ENCODE measurements around the gene CNTNAP4. TPM values are rescaled to one million over a fixed set of nuclear protein-coding genes. Genes with fewer than 3 reads are reported as not detected.

Gene CNTNAP4
- total RNA-seq, 1 experiment from 2014 or later: not detected

DNA sequence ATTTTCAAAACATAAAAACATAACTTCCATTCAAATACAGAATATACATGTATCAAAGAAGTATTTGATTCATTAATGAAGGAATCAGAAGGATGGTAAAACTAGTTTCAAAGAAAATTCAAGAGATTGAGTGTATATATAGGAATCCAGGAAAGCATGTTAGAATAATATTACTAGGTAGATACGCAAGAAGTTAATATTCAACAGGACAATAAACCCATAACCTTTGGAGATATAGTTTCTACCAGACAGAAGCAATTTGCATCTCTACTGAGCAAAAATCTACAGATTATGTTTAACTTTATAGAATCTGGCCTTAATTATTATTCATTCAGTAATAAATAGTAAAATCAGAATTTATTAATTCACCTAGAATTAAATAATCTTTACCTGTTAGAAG lies 166.8 kb downstream of the CNTNAP4 start (continued):
- TF ChIP-seq ELF1 (IDR thresholded peaks at IDR 0.05; ENCODE audit: borderline replicate concordance, low read depth): no peak
- no peak for TF ChIP-seq EZH2 (IDR thresholded peaks at IDR 0.05)
- no peak for TF ChIP-seq CBX3 (IDR thresholded peaks at IDR 0.05; ENCODE audit: low read depth)
- TF ChIP-seq EGR1 (IDR thresholded peaks at IDR 0.05; ENCODE audit: low read depth): no peak

DNA sequence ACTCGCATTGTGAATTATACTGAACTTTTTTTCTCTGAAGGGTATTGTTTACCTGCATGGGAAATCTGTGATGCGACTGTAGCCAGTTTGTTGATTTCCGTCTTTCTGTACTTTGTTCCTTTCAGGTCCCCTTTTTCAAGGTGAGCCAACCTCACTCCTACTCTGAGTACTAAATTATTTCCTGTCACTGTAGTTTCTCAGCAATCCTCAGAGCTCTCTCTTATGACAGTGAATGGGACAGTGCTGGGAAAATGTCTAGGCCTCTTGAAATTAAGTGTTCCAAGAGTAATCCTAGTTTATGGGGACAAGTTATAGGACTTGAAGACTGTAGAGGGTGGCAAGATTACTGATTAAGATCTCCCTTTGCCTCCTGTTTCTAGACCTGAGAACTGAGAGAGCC lies 167.6 kb downstream of the CNTNAP4 start:
- ChIA-PET CTCF (no interaction called here), RAD21 (ENCODE audit: low non-redundant PET in 1 of 2, low total read pairs in 2 of 2, uncharacterized antibody in 2 of 2, unreplicated experiment in 2 of 2) (no interaction called here), POLR2A (no interaction called here)
- H3K9ac ChIP-seq (ENCODE audit: low read length): no peak overlapping the region
- no peaks in the 10 kb centered on the region for H3K4me1 ChIP-seq (ENCODE audit: control insufficient read depth in 1 of 2, insufficient read depth in 2 of 2, low read length in 2 of 2)
- no peak overlapping the region for H3K4me2 ChIP-seq (ENCODE audit: low read length)
- intact Hi-C loops (cut with micrococcal nuclease): no loop called here
- ATAC-seq: no peak
- no peak for DNase-seq (ENCODE audit: low read depth, low spot score)
- BruUV-seq (replicated peaks): no TSS peak
- H4K20me1 ChIP-seq (ENCODE audit: insufficient read depth): no peaks in the 10 kb centered on the region; the same call in 1 of the 2 replicates
- no peak overlapping the region for H2AFZ ChIP-seq (ENCODE audit: low read depth, low read length, poor library complexity, severe bottlenecking)
- TF ChIP-seq EZH2phosphoT487 (IDR thresholded peaks at IDR 0.05; ENCODE audit: borderline replicate concordance) (no peak), JUND (IDR thresholded peaks at IDR 0.05) (no peak), POLR2A (IDR thresholded peaks at IDR 0.05; ENCODE audit: borderline replicate concordance, extremely low read depth, insufficient read depth, insufficient read length) (no peak), ZFX (IDR thresholded peaks at IDR 0.05) (no peak), SIN3A (IDR thresholded peaks at IDR 0.05; ENCODE audit: low read depth) (no peak), ZNF274 (IDR thresholded peaks at IDR 0.05; ENCODE audit: low read depth, low read length) (no peak), CBX3 (IDR thresholded peaks at IDR 0.05; ENCODE audit: low read depth) (no peak), ELF1 (IDR thresholded peaks at IDR 0.05; ENCODE audit: borderline replicate concordance, low read depth) (no peak)
- H3K27me3 ChIP-seq (ENCODE audit: insufficient read depth, low read length): no peaks in the 10 kb centered on the region
- no peak overlapping the region for H3K4me3 ChIP-seq (replicated peaks in 1 of 2; ENCODE audit: low read depth in 1 of 2, low read length in 2 of 2)
- H3K27ac ChIP-seq (ENCODE audit: low read depth, low read length): no peak overlapping the region
- no peaks in the 10 kb centered on the region for H3K36me3 ChIP-seq (ENCODE audit: control insufficient read depth in 1 of 2, insufficient read depth in 2 of 2, low read length in 2 of 2)
- peaks cover 4 to 15% of the 10 kb centered on the region in 2 experiments; a peak in 3 of 4 replicates for H3K9me3 ChIP-seq (ENCODE audit: control insufficient read depth in 1 of 2, insufficient read depth in 1 of 2, low read depth in 1 of 2, low read length in 2 of 2)
- no peaks in the 10 kb centered on the region for H3K79me2 ChIP-seq (ENCODE audit: insufficient read depth, low read length)
- H3K9me2 ChIP-seq (ENCODE audit: insufficient read depth): no peaks in the 10 kb centered on the region

DNA sequence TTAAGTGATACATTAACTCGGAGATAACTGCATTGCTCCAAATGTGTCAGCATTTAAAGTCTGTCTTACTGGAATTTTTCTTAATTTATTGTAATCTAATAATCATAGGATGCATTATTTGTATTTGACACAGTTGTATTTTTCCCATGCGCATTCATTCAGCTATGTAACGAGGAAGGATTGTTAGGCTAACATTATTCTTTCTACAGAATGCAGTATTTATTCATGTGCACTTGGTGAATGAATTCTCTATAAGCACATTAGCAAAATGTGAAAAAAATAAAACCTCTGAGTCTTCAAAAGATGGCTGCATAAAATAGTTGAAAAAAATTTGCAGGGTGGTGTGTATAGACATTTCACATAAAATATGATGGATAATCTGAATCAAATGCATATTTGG lies 168.6 kb downstream of the CNTNAP4 start:
- intact Hi-C loops (cut with micrococcal nuclease): no loop called here
- no peak for DNase-seq (ENCODE audit: low read depth, low spot score)
- Histone ChIP-seq H3K4me2 (ENCODE audit: low read length) (no peak overlapping the region), H3K36me3 (ENCODE audit: control insufficient read depth in 1 of 2, insufficient read depth in 2 of 2, low read length in 2 of 2) (no peaks in the 10 kb centered on the region), H3K9ac (ENCODE audit: low read length) (no peak overlapping the region), H3K9me2 (ENCODE audit: insufficient read depth) (no peaks in the 10 kb centered on the region), H3K4me3 (replicated peaks in 1 of 2; ENCODE audit: low read depth in 1 of 2, low read length in 2 of 2) (no peak overlapping the region), H3K9me3 (ENCODE audit: control insufficient read depth in 1 of 2, insufficient read depth in 1 of 2, low read depth in 1 of 2, low read length in 2 of 2) (peaks cover under 1 to 15% of the 10 kb centered on the region in 2 experiments; a peak in 3 of 4 replicates), H4K20me1 (ENCODE audit: insufficient read depth) (no peaks in the 10 kb centered on the region; the same call in 1 of the 2 replicates), H3K4me1 (ENCODE audit: control insufficient read depth in 1 of 2, insufficient read depth in 2 of 2, low read length in 2 of 2) (no peaks in the 10 kb centered on the region), H3K27ac (ENCODE audit: low read depth, low read length) (no peak overlapping the region), H3K79me2 (ENCODE audit: insufficient read depth, low read length) (no peaks in the 10 kb centered on the region), H3K27me3 (ENCODE audit: insufficient read depth, low read length) (no peaks in the 10 kb centered on the region), H2AFZ (ENCODE audit: low read depth, low read length, poor library complexity, severe bottlenecking) (no peak overlapping the region)
- ChIA-PET CTCF (no interaction called here), POLR2A (no interaction called here), RAD21 (ENCODE audit: low non-redundant PET in 1 of 2, low total read pairs in 2 of 2, uncharacterized antibody in 2 of 2, unreplicated experiment in 2 of 2) (no interaction called here)
- TF ChIP-seq REST (IDR thresholded peaks at IDR 0.05; ENCODE audit: low read depth) (no peak), EZH2phosphoT487 (IDR thresholded peaks at IDR 0.05; ENCODE audit: borderline replicate concordance) (no peak), ZNF274 (IDR thresholded peaks at IDR 0.05; ENCODE audit: low read depth, low read length) (no peak), ATF3 (IDR thresholded peaks at IDR 0.05) (no peak), ZFX (IDR thresholded peaks at IDR 0.05) (no peak)
- ATAC-seq: no peak
- no TSS peak for BruUV-seq (replicated peaks)

Data from HCT116 (cell line).